Endothelial cell of umbilical vein (primary cell): ENCODE results near the gene NCSTN. TPM values are rescaled to one million over a fixed set of nuclear protein-coding genes. Genes with fewer than 3 reads are reported as not detected.
A peak's percentile ranks its signal among the peaks of the same experiment; 100 is the strongest.

Source experiments
- BruUV-seq: library from RNA; stranded (reverse); fragments of 400-500 nt; replicated peaks from 2 replicates; lab custom pipeline; 2021; lab: Mats Ljungman, UMichigan
- CTCF ChIA-PET: fragments of 300-600, 350-600 bp; sonication (Branson Sonifier 250); formaldehyde crosslinking; loops from one replicate; lab custom pipeline; 2021; ENCODE audit warnings: antibody characterized with exemption, inconsistent platforms; lab: Charles Lee
- POLR2A ChIA-PET: fragments of 300-600, 350-600 bp; sonication (Branson Sonifier 250); formaldehyde crosslinking; loops from one replicate; lab custom pipeline; 2021; ENCODE audit warnings: antibody characterized with exemption, inconsistent platforms; lab: Charles Lee
- DNase-seq: peaks from one replicate; pipeline ENCODE4 v3.0.0-alpha.2; 2011; ENCODE audit warnings: low read depth, low spot score
- FAIRE-seq: peaks from 2 replicates; lab custom pipeline; 2011; peaks lifted over from hg19 to GRCh38; lab: Jason Lieb, UNC
- H2AFZ ChIP-seq: 2 replicates; pipeline ENCODE4 v1.6.0; 2012; ENCODE audit warnings: low read depth, low read length, control low read depth, inconsistent platforms
- H3K27ac ChIP-seq: 2 replicates; pipeline ENCODE4 v1.5.1; 2011; ENCODE audit warnings: low read depth, mild to moderate bottlenecking, control low read depth, low read length, moderate library complexity; ENCODE audit not compliant: insufficient read depth
- H3K27me3 ChIP-seq, 2 experiments: 2 replicates each; pipeline versions ENCODE4 v1.6.0 to v1.6.1; 2011; ENCODE audit warnings: low read length in 2 of 2, mixed read lengths in 1 of 2; ENCODE audit not compliant: control insufficient read depth in 2 of 2, insufficient read depth in 2 of 2
- H3K36me3 ChIP-seq, 2 experiments: 2 replicates in 1 of 2; 3 replicates in 1 of 2; pipeline ENCODE4 v1.5.1; 2011; ENCODE audit warnings: low read length in 2 of 2, mild to moderate bottlenecking in 1 of 2, moderate library complexity in 1 of 2; ENCODE audit not compliant: control insufficient read depth in 2 of 2, insufficient read depth in 2 of 2; ENCODE audit errors: extremely low read depth in 1 of 2
- H3K4me1 ChIP-seq: 3 replicates; pipeline ENCODE4 v1.5.1; 2011; ENCODE audit warnings: mild to moderate bottlenecking, low read length; ENCODE audit not compliant: control insufficient read depth, insufficient read depth; ENCODE audit errors: extremely low read depth
- H3K4me2 ChIP-seq: 2 replicates; pipeline ENCODE4 v1.6.1; 2011; ENCODE audit warnings: low read length, control low read depth, mixed read lengths; ENCODE audit not compliant: insufficient read depth
- H3K4me3 ChIP-seq, 3 experiments: fragments of 200-600 bp in 1 of 3; sonication (generic), shearing (Covaris generic) in 1 of 3; replicated peaks in 1 of 3; 2 replicates each; pipeline ENCODE4 v1.5.1; 2011 to 2016; ENCODE audit warnings: control low read depth in 3 of 3, low read length in 3 of 3, mild to moderate bottlenecking in 2 of 3, inconsistent platforms in 1 of 3, low read depth in 1 of 3, moderate library complexity in 1 of 3; ENCODE audit not compliant: insufficient read depth in 1 of 3
- H3K79me2 ChIP-seq: 2 replicates; pipeline ENCODE4 v1.6.0; 2012; ENCODE audit warnings: low read length, inconsistent platforms; ENCODE audit not compliant: control insufficient read depth, insufficient read depth
- H3K9ac ChIP-seq: replicated peaks from 2 replicates; pipeline ENCODE3; 2011; ENCODE audit warnings: low read length, control low read depth; ENCODE audit not compliant: insufficient read depth; ENCODE audit errors: extremely low read depth
- H3K9me1 ChIP-seq: replicated peaks from 3 replicates; pipeline ENCODE4 v1.6.0; 2011; ENCODE audit warnings: mild to moderate bottlenecking, low read length; ENCODE audit not compliant: control insufficient read depth, insufficient read depth; ENCODE audit errors: extremely low read depth
- H3K9me3 ChIP-seq: replicated peaks from 2 replicates; pipeline ENCODE4 v1.5.1; 2012; ENCODE audit warnings: low read length, inconsistent platforms; ENCODE audit not compliant: control insufficient read depth, insufficient read depth
- H4K20me1 ChIP-seq: replicated peaks from 2 replicates; pipeline ENCODE3; 2011; ENCODE audit warnings: mild to moderate bottlenecking, low read length; ENCODE audit not compliant: control insufficient read depth, insufficient read depth; ENCODE audit errors: extremely low read depth
- CTCF ChIP-seq, 2 donors: IDR thresholded peaks; 1 replicate in 1 of 2; 2 replicates in 1 of 2; pipeline ENCODE4 v1.5.1; 2011; ENCODE audit warnings: low read length in 2 of 2, mild to moderate bottlenecking in 2 of 2, moderate library complexity in 2 of 2, control low read depth in 1 of 2, inconsistent platforms in 1 of 2, low read depth in 1 of 2; ENCODE audit not compliant: insufficient read depth in 1 of 2; ENCODE audit errors: extremely low read depth in 1 of 2
- EZH2 ChIP-seq: IDR thresholded peaks from 2 replicates; pipeline ENCODE4 v1.6.1; 2012; ENCODE audit warnings: borderline replicate concordance, low read depth, mild to moderate bottlenecking, moderate library complexity, low read length, inconsistent platforms; ENCODE audit not compliant: severe bottlenecking
- FOS ChIP-seq: IDR thresholded peaks from 2 replicates; pipeline ENCODE4 v1.6.1; 2011; ENCODE audit warnings: mild to moderate bottlenecking, low read length, moderate library complexity, borderline replicate concordance; ENCODE audit not compliant: insufficient read depth
- GATA2 ChIP-seq: IDR thresholded peaks from 2 replicates; pipeline ENCODE4 v1.7.0; 2011; ENCODE audit warnings: low read depth, mild to moderate bottlenecking, moderate library complexity, mixed read lengths, low read length; ENCODE audit not compliant: insufficient read length, insufficient read depth
- JUN ChIP-seq: IDR thresholded peaks from 2 replicates; pipeline ENCODE4 v1.6.1; 2011; ENCODE audit warnings: borderline replicate concordance, low read depth; ENCODE audit not compliant: insufficient read length, insufficient read depth
- MYC ChIP-seq: IDR thresholded peaks from one replicate; pipeline ENCODE4 v1.6.1; 2011; ENCODE audit warnings: mild to moderate bottlenecking, low read depth, low read length
- POLR2A ChIP-seq: IDR thresholded peaks from 2 replicates; pipeline ENCODE4 v1.6.1; 2012; ENCODE audit warnings: low read depth, mild to moderate bottlenecking, control low read depth, low read length
- POLR2AphosphoS5 ChIP-seq: IDR thresholded peaks from 2 replicates; pipeline ENCODE4 v1.6.1; 2012; ENCODE audit warnings: low read depth, mild to moderate bottlenecking, control low read depth, low read length, moderate library complexity; ENCODE audit not compliant: insufficient read depth
- dilution Hi-C: fragments of 300-500 bp; cut with MboI; formaldehyde crosslinking; loops from one replicate; pipeline ENCODE4 v1.15.0; 2019; ENCODE audit warnings: low sequenced_read_pairs; ENCODE audit not compliant: extremely low pct_ligation_motif_present
- intact Hi-C: fragments of 100-400 bp; cut with micrococcal nuclease; formaldehyde crosslinking; loops from one replicate; pipeline ENCODE4 v1.10.0; 2022
- polyA plus RNA-seq, 4 experiments: library from polyadenylated mRNA; depleted of rRNA in 3 of 4; stranded (reverse) in 3 of 4; unstranded in 1 of 4; fragments of >200 nt; gene quantifications; 2 replicates each; pipeline versions ENCODE4 v1.2.1 to v1.2.3, GENCODE V29; 2011 to 2012; ENCODE audit warnings: missing spikeins in 1 of 4
- total RNA-seq: library from RNA; stranded (reverse); gene quantifications from 2 replicates; pipeline ENCODE4 v1.2.3, GENCODE V29; 2021
- TF ChIP-seq, protein P1 (sequence below): IDR thresholded peaks from 2 replicates; pipeline ENCODE4 v1.6.1; 2011; ENCODE audit not compliant: insufficient read depth, insufficient read length

Gene NCSTN
- total and polyA plus RNA-seq, 2 donors (not counting 3 experiments of a cell fraction or from before 2014, with no cell fraction given), result 92.5 to 199 TPM

DNA sequence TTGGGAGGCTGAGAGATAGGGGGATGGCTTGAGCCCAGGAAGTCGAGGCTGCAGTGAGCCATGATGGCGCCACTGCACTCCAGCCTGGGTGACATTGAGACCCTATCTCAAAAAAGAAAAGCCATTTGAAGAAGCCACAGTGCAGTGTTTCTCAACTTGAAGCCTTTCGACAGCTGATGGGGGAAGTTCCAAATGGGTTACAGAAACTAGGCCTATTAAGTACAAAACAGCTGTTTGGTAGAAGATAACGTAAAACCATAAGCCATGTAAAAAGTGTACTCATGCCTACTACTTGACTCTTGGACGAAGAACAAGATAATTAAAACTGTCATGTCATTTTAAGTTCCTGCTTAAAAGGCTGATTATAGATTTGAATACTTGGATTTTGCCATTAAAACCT lies 16.8 kb upstream of the NCSTN start:
- ChIA-PET POLR2A (no interaction called here), CTCF (interaction anchor here (0.8 kb wide), 1 partner anchor 35 kb away, joined by 3 read pairs; no protein-coding TSS in a partner anchor)
- DNase-seq (no peak), FAIRE-seq (peak; percentile 91)
- Histone ChIP-seq H3K27me3 (no peaks in the 10 kb centered on the region), H3K36me3 (peaks cover 11 to 25% of the 10 kb centered on the region in 2 experiments), H2AFZ (no peak overlapping the region), H3K27ac (no peak overlapping the region), H3K4me3 (no peak overlapping the region), H3K9me1 (no peaks in the 10 kb centered on the region), H3K9me3 (no peaks in the 10 kb centered on the region), H3K4me2 (no peak overlapping the region), H3K79me2 (peaks cover 25% of the 10 kb centered on the region), H3K4me1 (no peaks in the 10 kb centered on the region), H3K9ac (no peak overlapping the region), H4K20me1 (no peaks in the 10 kb centered on the region)
- dilution Hi-C loops, result no loop called here
- TF ChIP-seq POLR2A, result no peak
- TF ChIP-seq, protein P1, sequence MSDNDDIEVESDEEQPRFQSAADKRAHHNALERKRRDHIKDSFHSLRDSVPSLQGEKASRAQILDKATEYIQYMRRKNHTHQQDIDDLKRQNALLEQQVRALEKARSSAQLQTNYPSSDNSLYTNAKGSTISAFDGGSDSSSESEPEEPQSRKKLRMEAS, result no peak
- TF ChIP-seq MYC, result no peak
- TF ChIP-seq EZH2, result no peak
- no peak for TF ChIP-seq POLR2AphosphoS5
- no peak for TF ChIP-seq GATA2
- TF ChIP-seq FOS, result no peak
- no peak for TF ChIP-seq CTCF (IDR thresholded peaks at IDR 0.05; ENCODE audit: extremely low read depth in 1 of 2, insufficient read depth in 1 of 2, low read depth in 1 of 2, low read length in 2 of 2)
- no peak for TF ChIP-seq JUN
- BruUV-seq, result no TSS peak
- intact Hi-C loops, result loop anchor here (10.0 kb wide), 1 partner anchor 728 kb away; no protein-coding TSS in a partner anchor
